HG03025 (cell line): ENCODE measurements around the gene IPP.
"Not testable (repeated sequence)": the region's sequence is repeated elsewhere in the genome, so short reads cannot be mapped to it uniquely, and the experiment has no call there.

Experiments
- ATAC-seq: cut with Tn5 transposase; IDR thresholded peaks from one replicate; pipeline ENCODE4 v1.9.1; 2021; ENCODE audit warnings: mild to moderate bottlenecking, moderate library complexity; ENCODE audit not compliant: unreplicated experiment, low FRiP score

IPP gene

GRCh38 chr1:45746922-45747321 lies 3.5 kb downstream of the IPP start:
- no peak for ATAC-seq

GRCh38 chr1:45739641-45740156 lies 10.8 kb downstream of the IPP start:
- not testable (repeated sequence) for ATAC-seq

DNA sequence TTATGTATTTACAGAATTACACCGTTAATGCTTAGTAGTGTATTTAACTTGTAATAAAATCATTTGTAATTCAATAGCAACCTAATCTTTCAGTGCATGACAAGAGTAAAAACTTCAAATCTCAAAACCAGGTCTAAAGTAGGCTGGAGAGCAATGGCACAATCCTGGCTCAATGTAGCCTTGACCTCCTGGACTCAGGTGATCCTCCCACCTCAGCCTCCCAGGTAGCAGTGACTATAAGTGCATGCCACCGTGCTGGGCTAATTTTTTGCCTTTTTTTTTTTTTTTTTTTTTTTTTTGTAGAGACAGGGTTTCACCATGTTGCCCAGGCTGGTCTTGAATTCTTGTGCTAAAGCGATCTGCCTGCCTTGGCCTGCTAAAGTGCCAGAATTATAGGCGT lies 11.3 kb downstream of the IPP start:
- no peak for ATAC-seq

DNA sequence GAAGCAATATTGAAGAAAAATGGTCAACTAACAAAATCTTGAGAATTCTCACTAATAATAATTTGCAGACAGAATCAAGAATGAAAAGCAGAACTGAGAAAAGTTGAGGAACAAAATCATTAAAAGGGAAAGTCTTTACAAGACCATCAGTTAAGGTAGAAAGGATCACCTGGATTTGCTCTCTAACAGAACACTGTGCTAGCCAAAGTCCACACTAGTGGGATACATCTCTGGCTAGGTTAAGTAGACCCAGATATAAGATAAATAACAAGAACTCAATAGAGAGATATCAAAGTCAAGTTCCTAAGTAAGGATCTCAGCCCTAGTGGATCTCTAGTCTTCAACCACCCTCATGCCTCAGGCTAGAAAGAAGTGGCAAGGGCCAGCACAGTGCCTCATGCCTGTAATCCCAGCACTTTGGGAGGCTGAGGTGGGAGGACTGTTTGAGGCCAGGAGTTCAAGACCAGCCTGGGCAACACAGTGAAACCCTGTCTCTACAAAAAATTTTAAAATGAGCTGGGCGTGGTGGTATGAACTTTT lies 19.6 kb downstream of the IPP start:
- no peak for ATAC-seq

DNA sequence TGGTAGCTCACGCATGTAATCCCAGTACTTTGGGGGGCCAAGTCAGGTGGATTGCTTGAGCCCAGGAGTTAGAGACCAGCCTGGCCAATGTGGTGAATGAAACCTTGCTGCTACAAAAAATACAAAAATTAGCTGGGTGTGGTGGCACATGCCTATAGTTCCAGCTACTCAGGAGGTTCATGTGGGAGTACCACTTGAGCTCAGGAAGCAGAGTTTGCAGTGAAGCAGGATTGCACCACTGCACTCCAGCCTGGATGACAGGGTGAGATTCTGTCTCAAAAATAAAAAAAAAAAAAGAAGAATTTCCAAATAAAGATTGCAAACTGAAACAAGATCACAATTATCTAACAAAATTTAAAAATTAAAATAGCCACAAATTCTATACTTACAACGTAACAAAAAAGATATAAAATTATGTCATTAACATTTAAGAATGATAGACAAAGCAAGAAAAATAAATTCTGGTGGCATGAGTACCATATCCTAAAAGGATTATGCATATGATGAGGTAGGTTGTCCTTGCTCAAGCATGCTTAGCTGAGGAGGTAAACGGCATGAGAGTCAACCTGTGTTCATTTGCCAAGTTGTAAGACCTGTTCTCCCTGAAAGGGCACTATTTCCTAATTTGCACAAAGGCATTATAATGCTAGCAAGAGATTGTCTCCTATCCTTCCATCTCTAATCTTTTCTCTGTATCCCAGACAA lies 20.2 kb downstream of the IPP start:
- no peak for ATAC-seq

GRCh38 chr1:45726007-45726406 lies 24.4 kb downstream of the IPP start:
- not testable (repeated sequence) for ATAC-seq

GRCh38 chr1:45723248-45723930 lies 27.1 kb downstream of the IPP start:
- no peak for ATAC-seq

GRCh38 chr1:45722809-45723208 lies 27.6 kb downstream of the IPP start:
- no peak for ATAC-seq

GRCh38 chr1:45721207-45721606 lies 29.2 kb downstream of the IPP start:
- no peak for ATAC-seq

- ATAC-seq, result no peak
Measured at GRCh38 chr1:45718289-45718688, 32.2 kb downstream of the IPP start.

DNA sequence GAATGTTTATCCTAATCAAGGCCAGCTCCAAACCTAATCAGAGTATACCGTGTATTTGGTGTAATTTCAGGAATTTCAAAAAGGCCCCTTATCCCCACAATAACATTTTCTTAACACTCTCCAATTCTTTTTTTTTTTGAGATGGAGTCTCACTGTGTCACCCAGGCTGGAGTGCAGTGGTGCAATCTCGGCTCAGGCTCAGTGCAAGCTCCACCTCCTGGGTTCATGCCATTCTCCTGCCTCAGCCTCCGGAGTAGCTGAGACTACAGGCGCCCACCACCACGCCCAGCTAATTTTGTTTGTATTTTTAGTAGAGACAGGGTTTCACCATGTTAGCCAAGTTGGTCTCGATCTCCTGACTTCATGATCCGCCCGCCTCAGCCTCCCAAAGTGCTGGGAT lies 33.1 kb downstream of the IPP start:
- ATAC-seq, result not testable (repeated sequence)

DNA sequence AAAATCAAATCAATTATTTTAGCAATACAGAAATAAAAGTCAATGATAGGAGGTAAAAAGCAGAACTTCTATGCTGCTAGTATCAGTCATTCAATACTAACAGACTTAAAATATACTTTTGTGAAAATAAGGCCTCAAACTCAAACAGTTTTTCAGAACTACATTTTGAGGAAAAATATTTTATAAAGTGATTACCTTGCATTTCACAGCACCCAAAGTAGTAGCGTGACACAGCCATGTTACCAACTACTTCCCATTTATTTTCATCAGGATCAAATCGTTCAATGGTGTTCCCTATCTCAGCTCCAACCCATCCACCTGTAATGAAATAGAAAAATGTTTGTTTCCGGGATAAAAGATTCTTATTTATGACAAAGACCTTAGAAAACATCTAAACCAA lies 33.8 kb downstream of the IPP start:
- ATAC-seq, result no peak

- no peak for ATAC-seq
Measured at GRCh38 chr1:45713711-45714110, 36.7 kb downstream of the IPP start.

- ATAC-seq, result no peak
Measured at GRCh38 chr1:45704637-45705036, 45.8 kb downstream of the IPP start.

DNA sequence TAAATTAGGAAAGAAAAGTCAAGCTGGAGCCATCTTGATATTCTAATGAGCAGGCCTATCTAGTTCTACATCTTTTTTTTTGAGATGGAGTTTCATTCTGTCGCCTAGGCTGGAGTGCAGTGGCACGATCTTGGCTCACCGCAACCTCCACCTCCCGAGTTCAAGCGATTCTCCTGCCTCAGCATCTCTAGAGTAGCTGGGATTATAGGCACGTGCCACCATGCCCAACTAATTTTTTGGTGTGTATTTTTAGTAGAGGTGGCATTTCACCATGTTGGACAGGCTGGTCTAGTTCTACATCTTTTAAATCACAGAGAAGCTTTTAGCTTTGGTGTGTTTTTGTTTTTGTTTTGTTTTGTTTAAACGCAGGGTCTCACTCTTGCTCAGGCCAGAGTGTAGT lies 55.6 kb downstream of the IPP start:
- ATAC-seq, result no peak

- not testable (repeated sequence) for ATAC-seq
Measured at GRCh38 chr1:45693811-45694210, 56.6 kb downstream of the IPP start.

GRCh38 chr1:45687754-45688740 lies 62.4 kb downstream of the IPP start, which contains the start of gene TMEM69:
Gene TMEM69 (plus strand): TSS chr1:45688181. CDS start chr1:45691069, 2,888 bp downstream.
- ATAC-seq, result no peak

DNA sequence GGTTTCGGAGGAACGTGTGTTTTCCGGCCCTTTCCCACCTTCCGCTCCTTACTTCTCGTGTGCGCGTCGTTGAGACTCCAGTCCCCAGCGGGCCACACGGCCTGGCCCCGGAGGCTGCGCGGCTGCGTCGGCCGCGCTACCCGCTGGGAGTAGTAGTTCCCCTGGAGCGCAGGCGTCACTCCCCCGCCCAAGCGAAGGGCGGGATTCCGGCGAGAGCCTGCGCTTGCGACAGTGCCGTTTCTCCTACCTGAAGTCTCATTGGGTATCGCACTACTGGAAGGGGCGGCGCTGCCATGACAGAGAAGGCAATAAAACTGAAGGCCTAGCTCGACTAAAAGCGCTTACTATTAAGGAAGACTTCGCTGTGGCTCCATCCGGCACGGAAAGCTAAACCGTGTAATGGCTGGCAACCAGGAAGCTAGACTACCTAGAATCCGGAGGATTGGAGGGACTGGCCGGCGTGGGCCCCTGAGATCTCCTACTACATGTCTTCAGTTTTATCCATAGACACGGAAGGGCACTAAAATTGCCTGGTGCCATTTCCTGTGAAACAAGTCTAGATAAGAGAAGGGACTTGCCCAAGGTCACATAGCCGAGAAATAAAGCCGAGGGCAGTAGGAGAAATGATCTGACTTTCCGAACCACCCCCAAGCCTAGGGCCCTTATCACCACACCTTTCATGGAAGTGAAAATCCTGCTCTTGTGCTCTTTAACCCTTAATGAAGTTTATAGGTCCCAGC lies 63.3 kb downstream of the IPP start:
- peak; percentile 75 for ATAC-seq

DNA sequence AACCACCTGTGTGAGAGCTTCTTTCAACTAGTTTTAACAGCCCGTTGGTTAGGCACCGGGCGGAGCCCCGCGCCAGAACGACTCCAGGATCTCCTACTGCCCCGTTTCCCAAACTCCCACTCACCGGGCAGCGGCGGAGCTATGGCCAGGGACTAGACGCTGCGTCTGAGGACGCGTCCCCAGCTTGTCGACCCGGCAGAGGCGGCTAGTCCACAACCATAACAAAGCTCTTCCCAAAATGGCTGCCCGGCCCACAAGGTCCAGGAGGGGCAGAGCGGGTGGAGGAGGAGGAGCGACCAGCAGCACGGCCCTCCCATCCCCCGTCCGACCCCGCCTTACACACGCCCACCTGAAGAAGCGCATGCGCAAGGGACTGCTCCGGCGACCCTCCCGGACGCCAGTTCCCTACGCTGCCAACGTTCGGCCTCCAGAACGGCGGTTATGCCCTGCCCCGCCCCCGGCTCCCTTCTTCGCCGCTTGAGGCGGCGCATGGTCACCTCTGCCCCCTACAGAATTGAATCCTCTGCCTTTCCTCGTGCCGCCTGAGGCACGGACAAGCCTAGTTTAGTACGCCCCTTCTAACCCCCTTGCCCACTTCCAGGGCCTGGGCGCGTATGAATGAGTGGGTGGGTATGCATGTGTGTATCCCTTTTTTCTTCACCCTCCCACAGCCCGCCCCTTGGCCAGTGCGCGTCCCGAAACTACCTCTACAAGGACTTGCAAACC lies 64.0 kb downstream of the IPP start, which contains the start of gene GPBP1L1:
Gene GPBP1L1 (minus strand): TSS at position 246 of the 726 bp plus-strand sequence. CDS start 27,446 bp downstream, outside the sequence.
- ATAC-seq, result peak; percentile 50
